Neutrophil (primary cell): ENCODE results near the gene HPDL.

Experiments
- H3K27ac ChIP-seq: fragments of 200-600 bp; sonication (generic); 2 replicates; pipeline ENCODE4 v1.5.1; 2016; ENCODE audit warnings: mild to moderate bottlenecking, moderate library complexity
- H3K27me3 ChIP-seq: fragments of 200-600 bp; sonication (generic); 2 replicates; pipeline ENCODE4 v1.6.0; 2016; ENCODE audit warnings: mild to moderate bottlenecking
- H3K36me3 ChIP-seq: fragments of 200-600 bp; sonication (generic); 2 replicates; pipeline ENCODE4 v1.5.1; 2017
- H3K4me1 ChIP-seq, 2 experiments: fragments of 200-600 bp in 1 of 2; sonication (generic) in 1 of 2; 1 replicate in 1 of 2; 2 replicates in 1 of 2; pipeline versions ENCODE4 v1.5.1 to v1.6.1; 2013 to 2016; ENCODE audit warnings: low read depth in 1 of 2, low read length in 1 of 2, mild to moderate bottlenecking in 1 of 2, moderate library complexity in 1 of 2; ENCODE audit not compliant: control insufficient read depth in 1 of 2, insufficient read depth in 1 of 2
- H3K4me3 ChIP-seq, 2 experiments: fragments of 200-600 bp in 1 of 2; sonication (generic) in 1 of 2; 1 replicate in 1 of 2; 2 replicates in 1 of 2; pipeline ENCODE4 v1.5.1; 2013 to 2016; ENCODE audit warnings: low read depth in 1 of 2, low read length in 1 of 2, mild to moderate bottlenecking in 1 of 2, moderate library complexity in 1 of 2
- H3K9me3 ChIP-seq: fragments of 200-600 bp; sonication (generic); 2 replicates; pipeline ENCODE4 v1.5.1; 2016
- CTCF ChIP-seq: fragments of 200-600 bp; sonication (generic); IDR thresholded peaks from 2 replicates; pipeline ENCODE4 v1.5.1; 2016; ENCODE audit warnings: antibody characterized with exemption

HPDL gene

DNA sequence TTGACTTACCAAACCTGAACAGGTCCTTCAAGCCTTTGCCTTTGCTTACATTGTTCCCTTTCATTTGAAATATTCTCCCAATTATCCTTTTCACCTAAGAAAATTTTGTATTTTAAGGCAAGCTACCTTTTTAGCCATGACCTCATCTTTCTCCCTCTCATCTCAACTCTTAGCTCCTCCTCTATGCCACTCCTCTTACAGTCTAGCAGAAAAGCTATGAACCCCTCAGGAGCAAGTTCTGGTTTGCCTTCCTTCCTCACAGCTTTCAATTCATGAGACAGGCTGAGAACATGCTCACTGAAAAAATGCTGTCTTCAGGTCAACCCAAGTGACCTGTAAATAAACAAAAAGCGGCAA, 21.9 kb downstream of the HPDL start:
- Histone ChIP-seq H3K27ac (no peak overlapping the region), H3K9me3 (no peaks in the 10 kb centered on the region), H3K27me3 (no peaks in the 10 kb centered on the region), H3K4me1 (no peaks in the 10 kb centered on the region), H3K4me3 (no peak overlapping the region), H3K36me3 (peaks cover 85% of the 10 kb centered on the region)
- no peak for TF ChIP-seq CTCF

- H3K27me3 ChIP-seq, result no peaks in the 10 kb centered on the region
- no peak overlapping the region for H3K4me3 ChIP-seq
- no peak overlapping the region for H3K27ac ChIP-seq
- H3K36me3 ChIP-seq, result peaks cover 85% of the 10 kb centered on the region
- TF ChIP-seq CTCF, result no peak
- no peaks in the 10 kb centered on the region for H3K4me1 ChIP-seq
- no peaks in the 10 kb centered on the region for H3K9me3 ChIP-seq
Measured at GRCh38 chr1:45348966-45349677, 22.4 kb downstream of the HPDL start.

- Histone ChIP-seq H3K36me3 (peaks cover 72% of the 10 kb centered on the region), H3K4me1 (no peaks in the 10 kb centered on the region), H3K27ac (no peak overlapping the region), H3K27me3 (no peaks in the 10 kb centered on the region), H3K4me3 (no peak overlapping the region), H3K9me3 (no peaks in the 10 kb centered on the region)
- no peak for TF ChIP-seq CTCF
Measured at GRCh38 chr1:45351508-45351907, 24.8 kb downstream of the HPDL start.

DNA sequence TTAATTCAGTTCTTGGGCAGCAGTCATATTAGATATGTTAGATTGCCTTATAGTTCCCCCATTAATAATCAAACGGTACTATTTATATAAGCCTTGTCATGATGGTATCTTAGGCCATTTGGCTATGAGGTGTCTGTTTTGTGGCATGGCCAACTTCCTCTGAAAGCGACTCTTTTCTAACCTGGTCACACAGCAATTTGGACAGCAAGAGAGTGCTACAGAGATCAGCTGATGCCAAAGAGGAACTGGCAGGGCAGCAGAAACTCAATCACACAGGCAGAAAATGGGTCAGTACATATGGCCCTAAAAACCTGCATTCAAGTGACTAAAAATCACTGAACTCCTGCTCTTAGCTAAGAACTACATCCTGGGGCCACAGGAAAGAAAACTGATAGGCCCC, 27.0 kb downstream of the HPDL start:
- Histone ChIP-seq H3K4me3 (no peak overlapping the region), H3K27ac (no peak overlapping the region)

DNA sequence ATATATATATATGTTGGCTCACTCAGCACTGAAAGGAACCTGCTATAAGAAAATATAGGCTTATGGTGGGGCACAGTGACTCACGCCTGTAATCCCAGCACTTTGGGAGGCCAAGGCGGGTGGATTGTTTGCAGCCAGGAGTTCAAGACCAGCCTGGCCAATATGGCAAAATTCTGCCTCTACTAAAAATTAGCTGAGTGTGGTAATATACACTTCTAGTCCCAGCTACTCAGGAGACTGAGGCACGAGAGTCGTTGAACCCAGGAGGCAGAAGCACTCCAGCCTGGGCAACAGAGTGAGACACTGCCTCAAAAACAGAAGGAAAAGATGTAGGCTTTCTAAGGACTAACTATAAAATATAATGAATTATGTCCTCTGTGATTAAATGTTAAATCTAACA, 28.1 kb downstream of the HPDL start:
- Histone ChIP-seq H3K4me3 (no peak overlapping the region), H3K4me1 (peaks cover 0 to 6% of the 10 kb centered on the region in 2 experiments), H3K36me3 (peaks cover 47% of the 10 kb centered on the region), H3K27ac (no peak overlapping the region), H3K27me3 (no peaks in the 10 kb centered on the region), H3K9me3 (no peaks in the 10 kb centered on the region)
- no peak for TF ChIP-seq CTCF

More for the DNA sequence above, 27.0 kb downstream of the HPDL start:
- Histone ChIP-seq H3K27me3 (no peaks in the 10 kb centered on the region), H3K4me1 (peaks cover 0 to 6% of the 10 kb centered on the region in 2 experiments), H3K9me3 (no peaks in the 10 kb centered on the region), H3K36me3 (peaks cover 56% of the 10 kb centered on the region)
- TF ChIP-seq CTCF, result no peak
